ENCODE results near the gene BCL2. TPM values are rescaled to one million over a fixed set of nuclear protein-coding genes. Genes with fewer than 3 reads are reported as not detected.

BCL2 gene
- total RNA-seq, 2 experiments from 2014 or later, result 1.4 to 2.5 TPM

GRCh38 chr18:63346480-63347183, 27.1 kb upstream of the BCL2 start:
- intact Hi-C loops (cut with micrococcal nuclease; ENCODE audit: unreplicated experiment), result no loop called here
- Histone ChIP-seq H3K4me1 (ENCODE audit: insufficient read depth, low read length, poor library complexity, severe bottlenecking) (peaks cover 5% of the 10 kb centered on the region), H3K9me2 (ENCODE audit: insufficient read depth, low read length) (no peaks in the 10 kb centered on the region), H3K4me2 (ENCODE audit: low read length) (no peak overlapping the region), H4K20me1 (ENCODE audit: insufficient read depth, low read length) (no peaks in the 10 kb centered on the region), H2AFZ (ENCODE audit: low read length) (no peak overlapping the region), H3K9me3 (ENCODE audit: low read length) (no peaks in the 10 kb centered on the region), H3K79me2 (ENCODE audit: insufficient read depth, low read depth, low read length) (no peaks in the 10 kb centered on the region), H3K4me3 (ENCODE audit: low read depth, low read length, poor library complexity, severe bottlenecking) (no peak overlapping the region), H3K36me3 (ENCODE audit: insufficient read depth, low read length) (peaks cover 5% of the 10 kb centered on the region; the same call in 1 of the 2 replicates), H3K27ac (ENCODE audit: low read depth, low read length, poor library complexity, severe bottlenecking) (no peak overlapping the region)
- no peak for DNase-seq (ENCODE audit: low spot score)
- TF ChIP-seq EZH2phosphoT487 (IDR thresholded peaks at IDR 0.05; ENCODE audit: borderline replicate concordance, low read depth, low read length), result no peak
- CTCF ChIA-PET (ENCODE audit: unreplicated experiment), result no interaction called here
- POLR2A ChIA-PET, result no interaction called here
- BruUV-seq (replicated peaks), result no TSS peak

DNA sequence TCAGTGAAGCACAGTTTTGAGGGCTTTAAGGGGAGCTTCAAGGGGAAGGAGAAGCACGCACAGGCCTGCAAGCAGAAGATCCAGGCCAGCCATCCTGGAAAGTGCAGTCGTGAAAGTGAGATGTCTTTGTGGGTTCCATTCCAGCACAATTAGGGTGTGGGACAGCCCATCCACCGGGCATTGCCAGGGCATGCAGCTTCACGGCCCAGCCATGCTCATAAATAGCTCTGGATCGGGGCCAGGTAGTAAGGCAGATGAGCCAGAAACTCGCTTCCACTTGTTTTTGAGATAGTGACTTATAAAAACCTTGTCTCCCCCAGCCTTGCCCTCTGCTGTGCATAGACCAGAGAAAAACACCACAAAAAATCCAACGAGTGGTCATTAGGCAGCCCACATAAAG, 26.5 kb upstream of the BCL2 start:
- intact Hi-C loops (cut with micrococcal nuclease; ENCODE audit: unreplicated experiment), result no loop called here
- Histone ChIP-seq H3K4me3 (ENCODE audit: low read depth, low read length, poor library complexity, severe bottlenecking) (no peak overlapping the region), H3K36me3 (ENCODE audit: insufficient read depth, low read length) (peaks cover 5% of the 10 kb centered on the region; the same call in 1 of the 2 replicates), H3K4me2 (ENCODE audit: low read length) (no peak overlapping the region), H3K4me1 (ENCODE audit: insufficient read depth, low read length, poor library complexity, severe bottlenecking) (peaks cover 5% of the 10 kb centered on the region), H3K9me2 (ENCODE audit: insufficient read depth, low read length) (no peaks in the 10 kb centered on the region), H3K79me2 (ENCODE audit: insufficient read depth, low read depth, low read length) (no peaks in the 10 kb centered on the region), H4K20me1 (ENCODE audit: insufficient read depth, low read length) (no peaks in the 10 kb centered on the region), H2AFZ (ENCODE audit: low read length) (no peak overlapping the region), H3K27ac (ENCODE audit: low read depth, low read length, poor library complexity, severe bottlenecking) (no peak overlapping the region), H3K9me3 (ENCODE audit: low read length) (no peaks in the 10 kb centered on the region)
- POLR2A ChIA-PET, result no interaction called here
- TF ChIP-seq, protein P1, sequence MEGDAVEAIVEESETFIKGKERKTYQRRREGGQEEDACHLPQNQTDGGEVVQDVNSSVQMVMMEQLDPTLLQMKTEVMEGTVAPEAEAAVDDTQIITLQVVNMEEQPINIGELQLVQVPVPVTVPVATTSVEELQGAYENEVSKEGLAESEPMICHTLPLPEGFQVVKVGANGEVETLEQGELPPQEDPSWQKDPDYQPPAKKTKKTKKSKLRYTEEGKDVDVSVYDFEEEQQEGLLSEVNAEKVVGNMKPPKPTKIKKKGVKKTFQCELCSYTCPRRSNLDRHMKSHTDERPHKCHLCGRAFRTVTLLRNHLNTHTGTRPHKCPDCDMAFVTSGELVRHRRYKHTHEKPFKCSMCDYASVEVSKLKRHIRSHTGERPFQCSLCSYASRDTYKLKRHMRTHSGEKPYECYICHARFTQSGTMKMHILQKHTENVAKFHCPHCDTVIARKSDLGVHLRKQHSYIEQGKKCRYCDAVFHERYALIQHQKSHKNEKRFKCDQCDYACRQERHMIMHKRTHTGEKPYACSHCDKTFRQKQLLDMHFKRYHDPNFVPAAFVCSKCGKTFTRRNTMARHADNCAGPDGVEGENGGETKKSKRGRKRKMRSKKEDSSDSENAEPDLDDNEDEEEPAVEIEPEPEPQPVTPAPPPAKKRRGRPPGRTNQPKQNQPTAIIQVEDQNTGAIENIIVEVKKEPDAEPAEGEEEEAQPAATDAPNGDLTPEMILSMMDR (conservative IDR thresholded peaks at IDR 0.05; ENCODE audit: low read length), result no peak
- no peak for TF ChIP-seq EZH2phosphoT487 (IDR thresholded peaks at IDR 0.05; ENCODE audit: borderline replicate concordance, low read depth, low read length)
- no TSS peak for BruUV-seq (replicated peaks)
- DNase-seq (ENCODE audit: low spot score), result no peak
- CTCF ChIA-PET (ENCODE audit: unreplicated experiment), result no interaction called here

GRCh38 chr18:63344918-63345317, 25.3 kb upstream of the BCL2 start:
- peaks cover 5% of the 10 kb centered on the region; the same call in 1 of the 2 replicates for H3K36me3 ChIP-seq (ENCODE audit: insufficient read depth, low read length)
- ChIA-PET CTCF (ENCODE audit: unreplicated experiment) (no interaction called here), POLR2A (no interaction called here)
- no peaks in the 10 kb centered on the region for H3K9me3 ChIP-seq (ENCODE audit: low read length)
- H3K4me2 ChIP-seq (ENCODE audit: low read length), result no peak overlapping the region
- no TSS peak for BruUV-seq (replicated peaks)
- intact Hi-C loops (cut with micrococcal nuclease; ENCODE audit: unreplicated experiment), result loop anchor here (5.0 kb wide), 1 partner anchor 328 kb away; no protein-coding TSS in a partner anchor
- H3K4me1 ChIP-seq (ENCODE audit: insufficient read depth, low read length, poor library complexity, severe bottlenecking), result peaks cover 5% of the 10 kb centered on the region
- H4K20me1 ChIP-seq (ENCODE audit: insufficient read depth, low read length), result no peaks in the 10 kb centered on the region
- H3K27ac ChIP-seq (ENCODE audit: low read depth, low read length, poor library complexity, severe bottlenecking), result no peak overlapping the region
- H3K79me2 ChIP-seq (ENCODE audit: insufficient read depth, low read depth, low read length), result no peaks in the 10 kb centered on the region
- H3K4me3 ChIP-seq (ENCODE audit: low read depth, low read length, poor library complexity, severe bottlenecking), result no peak overlapping the region
- H2AFZ ChIP-seq (ENCODE audit: low read length), result no peak overlapping the region
- no peaks in the 10 kb centered on the region for H3K9me2 ChIP-seq (ENCODE audit: insufficient read depth, low read length)
- DNase-seq (ENCODE audit: low spot score), result no peak
- TF ChIP-seq EZH2phosphoT487 (IDR thresholded peaks at IDR 0.05; ENCODE audit: borderline replicate concordance, low read depth, low read length), result no peak
